HG02678 (cell line): ENCODE results near the gene NDRG3.
"Not testable (repeated sequence)": the region's sequence is repeated elsewhere in the genome, so short reads cannot be mapped to it uniquely, and the experiment has no call there.

Source experiments
- ATAC-seq: cut with Tn5 transposase; IDR thresholded peaks from one replicate; pipeline ENCODE4 v1.9.1; 2021; ENCODE audit warnings: mild to moderate bottlenecking, moderate library complexity; ENCODE audit not compliant: unreplicated experiment

The NDRG3 gene

DNA sequence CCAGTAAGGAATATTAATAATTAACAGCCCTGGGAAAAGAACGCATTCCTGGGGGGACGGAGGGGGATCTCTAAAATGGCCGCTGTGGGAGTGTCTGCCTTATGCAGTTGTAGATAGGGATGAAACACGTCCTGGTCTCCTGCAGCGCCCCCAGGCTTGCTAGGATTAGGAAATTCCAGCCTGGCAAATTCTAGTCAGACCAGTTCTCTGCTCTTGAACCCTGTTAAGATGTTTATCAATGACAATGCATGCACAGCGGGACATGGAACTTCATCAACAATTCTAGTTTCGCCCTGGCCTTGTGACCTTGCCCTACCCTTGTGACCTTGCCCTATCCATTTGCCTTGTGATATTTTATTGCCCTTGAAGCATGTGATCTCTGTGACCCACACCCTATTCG lies 50.4 kb downstream of the NDRG3 start:
- not testable (repeated sequence) for ATAC-seq

- no peak for ATAC-seq
These were observed 57.3 kb downstream of the NDRG3 start for GRCh38 chr20:36688630-36689029.

DNA sequence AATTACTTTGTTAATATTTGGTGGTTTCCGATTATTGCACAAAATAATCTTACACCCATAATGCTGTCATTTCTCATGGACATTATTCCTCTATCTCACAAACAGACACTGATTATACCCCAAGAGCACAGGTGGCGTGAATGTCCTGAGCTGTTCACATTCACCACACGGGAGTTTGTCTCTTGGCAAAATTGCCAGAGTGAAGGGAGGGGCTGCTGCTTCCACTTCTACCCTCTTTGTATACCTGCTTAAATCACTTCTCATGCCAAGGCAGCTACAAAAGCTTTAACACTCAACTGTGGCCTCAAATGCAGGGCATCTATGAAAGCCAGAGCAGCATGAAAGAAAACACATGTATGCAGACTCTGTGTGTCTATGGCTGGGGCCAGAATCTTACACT lies 58.0 kb downstream of the NDRG3 start:
- no peak for ATAC-seq

DNA sequence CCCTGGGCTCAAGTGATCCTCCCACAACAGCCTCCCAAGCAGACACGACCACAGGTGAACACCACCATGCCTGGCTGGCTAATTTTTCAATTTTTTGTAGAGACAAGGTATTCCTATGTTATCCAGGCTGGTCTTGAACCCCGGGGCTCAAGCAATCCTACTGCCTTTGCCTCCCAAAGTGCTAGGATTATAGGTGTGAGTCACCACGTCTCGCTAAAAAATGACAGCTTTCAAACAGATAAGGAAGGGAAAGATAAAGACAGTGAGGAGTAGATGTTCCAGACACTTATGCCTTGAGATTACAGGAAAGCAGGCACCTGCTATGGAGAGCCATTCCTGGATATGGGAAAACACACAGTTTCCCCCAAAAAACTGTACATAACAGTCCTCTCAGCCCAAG lies 58.9 kb downstream of the NDRG3 start:
- no peak for ATAC-seq

DNA sequence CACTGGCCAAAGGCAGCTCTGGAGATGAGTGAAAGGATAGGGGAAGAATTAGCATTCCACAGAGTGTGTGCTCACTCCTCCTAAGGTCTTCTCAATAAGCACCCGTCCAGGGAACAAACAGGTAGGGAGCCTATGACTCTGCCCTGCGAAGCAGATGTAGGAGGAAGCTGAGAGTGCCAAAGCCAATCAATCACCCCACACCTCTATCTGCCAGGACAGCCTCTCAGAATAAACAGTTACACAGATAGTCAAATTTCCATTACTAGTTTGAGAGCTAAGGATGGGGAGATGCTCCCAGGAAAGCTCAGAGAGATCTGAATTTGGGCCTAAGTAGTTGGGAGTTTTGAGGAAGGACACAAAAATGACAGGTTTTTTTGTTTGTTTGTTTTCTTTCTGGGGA lies 59.4 kb downstream of the NDRG3 start:
- no peak for ATAC-seq

DNA sequence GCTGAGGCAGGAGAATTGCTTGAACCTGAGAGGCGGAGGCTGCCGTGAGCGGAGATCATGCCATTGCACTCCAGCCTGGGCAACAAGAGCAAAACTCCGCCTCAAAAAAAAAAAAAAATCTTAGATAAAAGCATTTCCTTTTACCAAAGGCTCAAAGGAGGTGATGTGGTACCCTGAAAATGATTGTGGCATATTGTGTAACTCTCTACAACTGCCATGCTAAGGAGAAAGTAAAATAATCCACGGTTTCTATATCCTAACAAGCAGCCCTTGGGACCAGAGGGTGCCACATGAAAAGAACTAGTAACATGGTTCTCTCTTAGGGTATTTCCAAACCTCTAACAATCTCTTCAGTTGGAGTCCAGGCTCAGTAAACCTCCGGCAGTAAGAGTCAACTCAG lies 61.1 kb downstream of the NDRG3 start:
- ATAC-seq = no peak

DNA sequence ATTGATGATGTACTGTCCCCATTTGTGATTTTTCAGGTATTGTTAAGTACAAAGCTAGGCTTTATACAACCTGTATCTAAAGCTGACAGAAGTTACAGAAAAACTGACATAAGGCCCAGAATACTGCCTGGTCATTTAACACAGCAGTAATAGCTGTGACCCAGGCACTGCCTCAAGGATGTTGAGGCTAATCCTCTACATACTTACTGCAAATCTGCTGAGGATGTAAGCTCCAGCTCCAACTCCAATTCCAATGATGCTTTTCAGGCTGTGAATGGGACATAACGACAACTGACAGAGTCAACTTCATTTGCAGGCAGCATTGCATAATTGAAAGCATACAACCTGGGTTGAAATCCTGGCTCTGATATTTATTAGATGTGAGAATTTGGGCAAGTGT lies 63.6 kb downstream of the NDRG3 start:
- no peak for ATAC-seq

DNA sequence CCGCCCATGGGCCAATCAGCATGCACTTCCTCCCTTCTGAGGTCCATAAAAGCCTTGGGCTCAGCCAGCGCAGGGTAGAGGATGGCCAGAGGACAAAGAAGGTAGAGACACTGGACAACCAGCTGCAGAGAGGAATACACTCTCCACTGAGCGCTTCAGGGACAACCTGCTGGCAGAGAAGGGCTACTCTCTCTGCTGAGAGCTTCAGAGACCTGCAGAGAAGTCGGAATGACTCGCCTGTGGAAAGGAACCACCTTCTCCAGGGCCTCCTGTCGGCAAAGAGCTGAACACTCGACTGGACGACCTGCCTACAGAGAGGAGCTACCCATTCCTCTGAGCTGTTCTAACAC lies 68.5 kb downstream of the NDRG3 start:
- no peak for ATAC-seq

DNA sequence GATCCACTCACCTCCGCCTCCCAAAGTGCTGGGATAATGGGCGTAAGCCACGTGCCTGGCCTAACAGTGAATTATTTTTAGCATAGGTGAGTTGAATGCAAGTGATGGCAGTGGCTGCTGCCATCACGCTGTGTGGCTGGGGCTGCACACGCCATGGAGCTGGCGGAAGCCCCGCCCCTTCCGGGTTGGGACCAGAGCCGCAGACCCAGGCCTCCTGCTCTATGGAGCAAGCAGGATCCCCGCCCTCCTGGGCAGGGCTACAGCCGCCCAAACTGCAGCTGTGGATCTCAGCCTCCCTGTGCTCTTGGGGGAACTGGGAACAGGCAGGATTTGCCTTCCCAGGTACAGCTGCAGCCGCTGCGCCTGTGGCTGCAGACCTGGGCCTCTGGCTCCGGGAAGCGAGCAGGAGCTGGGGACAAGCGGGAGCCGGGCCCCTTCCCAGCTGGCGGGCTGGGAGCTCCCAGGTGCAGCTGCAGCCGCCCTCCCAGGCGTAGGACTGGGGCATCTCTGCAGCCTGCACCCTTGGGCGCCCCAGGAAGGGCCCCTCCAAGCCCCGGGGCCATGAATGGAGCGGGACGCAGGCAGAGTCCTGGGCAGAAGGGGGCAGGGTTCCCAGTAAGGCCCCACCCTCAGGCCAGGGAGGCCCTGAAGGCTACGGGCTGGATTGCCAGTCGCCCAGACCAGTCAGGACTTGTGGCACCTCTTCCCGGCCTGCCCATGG lies 69.0 kb downstream of the NDRG3 start:
- ATAC-seq = no peak

DNA sequence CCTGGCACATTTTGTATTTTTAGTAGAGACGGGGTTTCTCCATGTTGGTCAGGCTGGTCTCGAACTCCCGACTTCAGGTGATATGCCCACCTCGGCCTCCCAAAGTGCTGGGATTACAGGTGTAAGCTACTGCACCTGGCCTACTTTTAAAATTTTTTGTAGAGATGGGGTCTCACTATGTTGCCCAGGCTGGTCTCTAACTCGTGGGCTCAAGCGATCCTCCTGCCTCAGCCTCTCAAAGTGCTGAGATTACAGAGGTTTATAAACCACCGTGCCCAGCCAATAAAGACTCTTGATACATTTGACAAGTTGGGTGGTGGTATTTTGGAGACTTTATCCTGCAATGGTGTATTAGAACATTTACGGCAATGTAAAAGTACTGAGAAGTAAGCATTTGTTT lies 70.3 kb downstream of the NDRG3 start:
- ATAC-seq = not testable (repeated sequence)

DNA sequence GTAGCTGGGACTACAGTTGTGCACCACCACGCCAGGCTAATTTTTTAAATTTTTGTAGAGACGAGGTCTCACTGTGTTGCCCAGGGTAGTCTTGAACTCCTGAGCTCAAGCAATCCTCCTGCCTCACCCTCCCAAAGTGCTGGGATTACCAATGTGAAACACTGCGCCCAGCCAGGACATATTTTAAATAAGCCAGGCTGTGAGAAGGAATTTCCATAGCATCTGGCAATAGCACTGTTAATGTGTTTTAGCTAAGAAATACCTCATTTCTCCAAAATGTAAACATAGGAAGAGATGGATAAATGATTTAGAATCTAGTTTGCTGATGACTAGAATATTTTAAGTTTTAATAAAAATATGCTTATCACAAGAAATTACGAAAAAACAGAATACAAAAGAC lies 72.9 kb downstream of the NDRG3 start:
- no peak for ATAC-seq

GRCh38 chr20:36670665-36671357 lies 75.1 kb downstream of the NDRG3 start:
- ATAC-seq = no peak

GRCh38 chr20:36666181-36666740 lies 79.6 kb downstream of the NDRG3 start:
- ATAC-seq = no peak

DNA sequence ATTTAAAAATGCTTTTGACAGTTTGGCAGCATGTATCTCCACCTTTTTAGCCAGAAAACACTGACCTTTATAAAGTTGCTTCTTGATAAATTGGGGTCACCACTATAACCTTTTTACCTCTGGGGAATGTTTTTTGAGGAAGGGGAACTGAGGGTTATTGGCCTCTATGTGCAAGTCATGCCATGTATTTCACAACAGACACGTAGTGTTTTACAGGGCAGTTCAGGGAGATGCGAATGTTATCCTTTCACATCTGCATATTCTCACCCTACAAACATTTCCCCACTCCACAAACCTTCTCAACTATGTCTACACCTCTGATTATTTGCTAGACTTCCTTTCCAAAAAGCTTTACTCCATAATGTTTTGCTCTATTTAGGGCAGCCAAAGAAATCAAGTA lies 82.9 kb downstream of the NDRG3 start:
- ATAC-seq = no peak

DNA sequence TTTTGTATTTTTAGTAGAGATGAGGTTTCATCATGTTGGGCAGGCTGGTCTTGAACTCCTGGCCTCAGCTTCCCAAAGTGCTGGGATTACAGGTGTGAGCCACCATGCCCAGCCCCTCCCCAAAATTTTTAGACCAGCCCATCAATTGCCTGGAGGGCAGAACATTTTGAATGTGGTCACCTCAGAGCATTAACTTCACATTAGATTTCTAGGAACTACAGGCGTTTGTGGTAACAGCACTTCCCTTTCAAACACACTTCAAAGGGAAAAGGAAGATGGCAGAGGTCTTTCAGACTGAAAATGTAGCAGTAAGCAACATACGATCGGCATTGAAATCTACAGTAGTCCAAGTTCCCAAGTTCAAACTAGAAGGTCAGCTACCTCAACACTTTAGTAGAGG lies 87.6 kb downstream of the NDRG3 start:
- ATAC-seq = no peak

DNA sequence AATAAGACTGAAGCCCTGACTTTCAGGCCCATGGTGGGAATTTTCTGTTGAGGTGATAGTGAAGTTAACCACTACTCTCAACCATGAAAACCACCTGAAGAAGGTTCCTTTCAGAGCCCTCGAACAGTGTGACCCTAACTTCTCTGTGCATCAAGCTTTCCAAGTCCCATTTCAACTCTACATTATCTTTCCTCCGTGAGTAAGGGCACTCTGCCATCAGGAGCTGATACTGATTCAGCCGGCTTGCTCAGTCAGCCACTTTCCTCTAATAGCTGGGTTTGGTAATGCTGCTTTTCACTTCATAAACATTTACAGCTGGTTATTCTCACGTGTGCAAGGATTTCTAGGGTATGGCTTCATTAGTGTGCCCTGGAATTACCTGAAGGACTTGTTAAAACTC lies 89.2 kb downstream of the NDRG3 start:
- no peak for ATAC-seq

DNA sequence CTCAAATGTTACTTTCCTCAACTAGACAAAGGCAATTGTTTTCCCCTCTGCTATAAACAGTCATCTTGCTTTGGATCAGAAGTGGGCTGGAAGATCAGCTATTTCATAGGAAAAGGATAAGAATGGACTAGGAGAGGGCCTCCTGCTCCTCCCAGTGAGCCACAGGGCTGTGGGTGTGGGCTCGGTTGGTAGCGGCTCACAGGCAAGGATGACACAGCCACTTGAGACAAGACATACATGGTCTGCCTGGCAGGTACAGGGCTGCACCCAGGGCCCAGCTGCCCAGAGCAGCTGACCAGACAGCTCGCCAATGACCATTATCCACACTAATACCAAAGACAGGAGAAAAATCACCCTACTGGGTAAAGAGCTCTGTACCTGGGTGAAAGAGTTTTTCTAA lies 90.9 kb downstream of the NDRG3 start:
- ATAC-seq = no peak

- ATAC-seq = no peak
These were observed 91.4 kb downstream of the NDRG3 start for GRCh38 chr20:36654506-36654905.

DNA sequence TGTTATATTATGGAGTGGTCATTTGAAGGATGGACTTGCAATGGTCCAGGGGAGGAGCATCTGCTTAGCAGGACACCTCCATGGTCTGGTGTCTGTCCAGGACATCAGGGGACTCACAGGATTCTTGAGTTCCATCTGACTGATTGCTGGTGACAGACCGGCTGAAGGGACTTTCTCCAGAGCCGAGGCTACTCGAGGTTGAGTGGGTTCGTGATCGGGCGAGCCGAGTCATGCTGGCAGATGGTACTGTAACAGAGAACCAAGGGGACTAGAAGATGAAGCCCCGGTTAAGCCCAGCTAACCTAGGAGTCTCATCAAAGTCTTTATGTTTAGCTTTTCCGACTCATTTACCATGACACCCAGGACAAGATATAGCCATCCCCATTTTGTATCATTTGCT lies 92.4 kb downstream of the NDRG3 start:
- no peak for ATAC-seq

GRCh38 chr20:36647196-36648121 lies 98.4 kb downstream of the NDRG3 start:
- ATAC-seq = no peak

DNA sequence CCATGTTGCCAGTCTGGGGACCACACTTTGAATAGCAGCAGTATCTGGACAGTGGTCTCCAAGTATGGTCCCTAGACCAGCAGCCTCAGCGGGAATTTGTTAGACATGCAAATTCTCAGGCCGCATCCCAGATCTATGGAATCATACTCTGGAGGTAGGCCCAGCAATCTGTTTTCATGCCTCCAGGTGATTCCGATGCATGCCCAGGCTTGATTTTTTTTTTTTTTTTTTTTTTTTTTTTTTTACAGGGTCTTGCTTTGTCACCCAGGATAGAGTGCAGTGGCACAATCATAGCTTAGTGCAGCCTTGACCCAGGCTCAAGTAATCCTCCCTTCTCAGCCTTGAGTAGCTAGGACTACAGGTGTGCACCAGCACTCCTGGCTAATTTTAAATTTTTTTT lies 99.2 kb downstream of the NDRG3 start:
- ATAC-seq = no peak
